PC-3 (cell line): ENCODE measurements around the gene FLNA. TPM values are rescaled to one million over a fixed set of nuclear protein-coding genes. Genes with fewer than 3 reads are reported as not detected.

Source experiments
- ATAC-seq: fragments of 200-7000 bp; cut with Tn5 transposase; 2 replicates; pipeline ENCODE4 v1.9.1; 2020; ENCODE audit warnings: mild to moderate bottlenecking, moderate library complexity
- BruUV-seq: library from RNA; stranded (reverse); fragments of 400-500 nt; replicated peaks from 2 replicates; lab custom pipeline; 2021; lab: Mats Ljungman, UMichigan
- CTCF ChIA-PET: fragments of 300-600 bp; sonication (Branson Sonifier 250); formaldehyde crosslinking; loops from one replicate; lab custom pipeline; 2022; ENCODE audit warnings: antibody characterized with exemption; lab: Charles Lee
- POLR2A ChIA-PET: fragments of 300-600 bp; sonication (Branson Sonifier 250); formaldehyde crosslinking; loops from one replicate; lab custom pipeline; 2022; ENCODE audit warnings: antibody characterized with exemption; ENCODE audit not compliant: unreplicated experiment; lab: Charles Lee
- DNase-seq: peaks from one replicate; pipeline ENCODE4 v3.0.0-alpha.2; 2015
- H2AFZ ChIP-seq: fragments of 300-600 bp; sonication (generic); 2 replicates; pipeline ENCODE4 v1.6.0; 2016; ENCODE audit warnings: antibody characterized with exemption, low read length
- H3F3A ChIP-seq: fragments of 300-600 bp; sonication (generic); one replicate; pipeline ENCODE4 v1.6.0; 2017; ENCODE audit warnings: antibody characterized with exemption, low read length, control low read depth, mild to moderate bottlenecking; ENCODE audit not compliant: unreplicated experiment
- H3K27ac ChIP-seq: fragments of 300-600 bp; sonication (generic); 2 replicates; pipeline ENCODE4 v1.5.1; 2016; ENCODE audit warnings: mild to moderate bottlenecking, low read length
- H3K27me3 ChIP-seq: fragments of 300-600 bp; sonication (generic); 2 replicates; pipeline ENCODE4 v1.6.1; 2016; ENCODE audit warnings: low read length, mixed read lengths
- H3K36me3 ChIP-seq: fragments of 300-600 bp; sonication (generic); 2 replicates; pipeline ENCODE4 v1.6.1; 2016; ENCODE audit warnings: low read depth, mixed run types, low read length, mixed read lengths
- H3K4me1 ChIP-seq: fragments of 300-600 bp; sonication (generic); 2 replicates; pipeline ENCODE4 v1.5.1; 2016; ENCODE audit warnings: low read length; ENCODE audit not compliant: insufficient read depth
- H3K4me2 ChIP-seq: fragments of 300-600 bp; sonication (generic); 2 replicates; pipeline ENCODE4 v1.6.0; 2016; ENCODE audit warnings: low read length
- H3K4me3 ChIP-seq: fragments of 300-600 bp; sonication (generic); 2 replicates; pipeline ENCODE4 v1.5.1; 2016; ENCODE audit warnings: mild to moderate bottlenecking, low read length, mixed read lengths
- H3K79me2 ChIP-seq: fragments of 300-600 bp; sonication (generic); 2 replicates; pipeline ENCODE4 v1.6.1; 2017; ENCODE audit warnings: low read length, mixed read lengths
- H3K9ac ChIP-seq: fragments of 300-600 bp; sonication (generic); 2 replicates; pipeline ENCODE4 v1.6.0; 2016; ENCODE audit warnings: mild to moderate bottlenecking, low read length
- H3K9me2 ChIP-seq: fragments of 300-600 bp; sonication (generic); replicated peaks from 2 replicates; pipeline ENCODE4 v1.6.1; 2016; ENCODE audit warnings: mixed run types, low read length, mixed read lengths
- H3K9me3 ChIP-seq: fragments of 300-600 bp; sonication (generic); 2 replicates; pipeline ENCODE4 v1.6.1; 2016; ENCODE audit warnings: low read length, mixed read lengths
- H4K20me1 ChIP-seq: fragments of 300-600 bp; sonication (generic); 2 replicates; pipeline ENCODE4 v1.6.1; 2016; ENCODE audit warnings: low read length, mixed read lengths
- CTCF ChIP-seq: fragments of 300-600 bp; sonication (generic); conservative IDR thresholded peaks from 2 replicates; pipeline ENCODE4 v1.5.1; 2017; ENCODE audit warnings: antibody characterized with exemption, low read depth, mild to moderate bottlenecking, low read length
- EZH2 ChIP-seq: fragments of 300-600 bp; sonication (generic); IDR thresholded peaks from one replicate; pipeline ENCODE4 v1.6.1; 2017; ENCODE audit warnings: antibody characterized with exemption, mild to moderate bottlenecking, low read length; ENCODE audit not compliant: unreplicated experiment
- intact Hi-C: fragments of 100-400 bp; cut with micrococcal nuclease; formaldehyde crosslinking; loops from 2 replicates; pipeline ENCODE4 v1.9.0; 2023
- total RNA-seq: library from RNA; depleted of rRNA; stranded (reverse); fragments of >200 nt; gene quantifications from 2 replicates; pipeline ENCODE4 v1.2.3, GENCODE V29; 2014

Gene FLNA
- total RNA-seq, 1 experiment from 2014 or later, result 2,058 TPM

- TF ChIP-seq EZH2, result no peak
- TF ChIP-seq CTCF, result peak; percentile 50
- H3K9ac ChIP-seq, result no peak overlapping the region
Measured at GRCh38 chrX:154384284-154384892, 10.0 kb upstream of the FLNA start.

GRCh38 chrX:154383359-154384283 lies 9.2 kb upstream of the FLNA start:
- intact Hi-C loops, result no loop called here
- Histone ChIP-seq H3K4me2 (no peak overlapping the region), H3K27me3 (no peaks in the 10 kb centered on the region), H3K4me1 (0 out of 2 replicates have a peak, but pooled peaks cover 8% of the 10 kb centered on the region), H3K36me3 (no peaks in the 10 kb centered on the region; the same call in 1 of the 2 replicates), H3K9me2 (no peaks in the 10 kb centered on the region), H3K79me2 (peaks cover 19% of the 10 kb centered on the region), H3K9me3 (no peaks in the 10 kb centered on the region), H4K20me1 (peaks cover 5% of the 10 kb centered on the region; the same call in 1 of the 2 replicates), H3K27ac (no peak overlapping the region), H3K9ac (no peak overlapping the region), H2AFZ (no peak overlapping the region), H3K4me3 (no peak overlapping the region), H3F3A (no peaks in the 10 kb centered on the region)
- CTCF ChIA-PET, result interaction anchor here (1.2 kb wide), 1 partner anchor 10 kb away, joined by 3 read pairs; no protein-coding TSS in a partner anchor
- no peak for TF ChIP-seq CTCF
- no peak for TF ChIP-seq EZH2
- no TSS peak for BruUV-seq
- DNase-seq (no peak), ATAC-seq (no peak)
- POLR2A ChIA-PET, result no interaction called here

More at GRCh38 chrX:154384284-154384892, 10.0 kb upstream of the FLNA start:
- H3K9me3 ChIP-seq, result no peaks in the 10 kb centered on the region
- peaks cover 16% of the 10 kb centered on the region for H3K79me2 ChIP-seq
- no peaks in the 10 kb centered on the region for H3K27me3 ChIP-seq
- ChIA-PET POLR2A (no interaction called here), CTCF (interaction anchor here (1.2 kb wide), 1 partner anchor 11 kb away, joined by 3 read pairs; no protein-coding TSS in a partner anchor)
- H3K27ac ChIP-seq, result no peak overlapping the region
- no peaks in the 10 kb centered on the region; the same call in 1 of the 2 replicates for H3K36me3 ChIP-seq
- H3F3A ChIP-seq, result no peaks in the 10 kb centered on the region
- no peak for DNase-seq
- intact Hi-C loops, result no loop called here
- no peak for ATAC-seq
- H4K20me1 ChIP-seq, result peaks cover 5% of the 10 kb centered on the region; the same call in 1 of the 2 replicates
- BruUV-seq, result no TSS peak
- H3K4me1 ChIP-seq, result 0 out of 2 replicates have a peak, but pooled peaks cover 8% of the 10 kb centered on the region
- H3K4me3 ChIP-seq, result no peak overlapping the region
- no peaks in the 10 kb centered on the region for H3K9me2 ChIP-seq
- H2AFZ ChIP-seq, result no peak overlapping the region
- H3K4me2 ChIP-seq, result no peak overlapping the region
